Thyroid gland (tissue), 4 donors: ENCODE measurements around the gene SHISA9. TPM values are rescaled to one million over a fixed set of nuclear protein-coding genes. Genes with fewer than 3 reads are reported as not detected.

Experiments
- DNase-seq, 2 donors: peaks; one replicate each; pipeline ENCODE4 v3.0.0-alpha.2; 2019
- H3K27ac ChIP-seq, 3 donors: fragments of 200-600 bp; sonication (generic); 1 replicate in 2 of 3; 2 replicates in 1 of 3; pipeline ENCODE4 v1.5.1; 2016 to 2019; ENCODE audit warnings: mild to moderate bottlenecking in 1 of 3, moderate library complexity in 1 of 3
- H3K27me3 ChIP-seq: fragments of 200-600 bp; sonication (generic); one replicate; pipeline ENCODE4 v1.5.1; 2019
- H3K36me3 ChIP-seq, 2 donors: fragments of 200-600 bp; sonication (generic); one replicate each; pipeline ENCODE4 v1.5.1; 2016 to 2019
- H3K4me1 ChIP-seq, 2 donors: fragments of 200-600 bp; sonication (generic); one replicate each; pipeline ENCODE4 v1.5.1; 2017 to 2019
- H3K4me3 ChIP-seq, 3 donors: fragments of 200-600 bp; sonication (generic); replicated peaks in 1 of 3; 1 replicate in 2 of 3; 2 replicates in 1 of 3; pipeline ENCODE4 v1.5.1; 2016; ENCODE audit warnings: mild to moderate bottlenecking in 1 of 3
- H3K9me3 ChIP-seq: fragments of 200-600 bp; sonication (generic); one replicate; pipeline ENCODE4 v1.5.1; 2017
- CTCF ChIP-seq, 6 experiments: fragments of 200-600 bp in 3 of 6; fragments of 450-650 bp in 3 of 6; sonication (generic) in 3 of 6; IDR thresholded peaks; one replicate each; pipeline ENCODE4 v1.5.1; 2016 to 2019; ENCODE audit warnings: antibody characterized with exemption in 6 of 6, mild to moderate bottlenecking in 2 of 6, inconsistent platforms in 1 of 6, moderate library complexity in 1 of 6
- POLR2A ChIP-seq, 2 donors: fragments of 450-650 bp; IDR thresholded peaks; one replicate each; pipeline ENCODE4 v1.6.1; 2017; ENCODE audit warnings: antibody characterized with exemption in 2 of 2, mild to moderate bottlenecking in 2 of 2, moderate library complexity in 1 of 2
- whole genome bisulfite sequencing, 2 donors: methylation state at CpG; one replicate each; pipeline ENCODE4 v1.1.5; 2017; 5-methylcytosine and 5-hydroxymethylcytosine counted together
- intact Hi-C: fragments of 100-400 bp; cut with DNase I; formaldehyde crosslinking; loops from one replicate; pipeline ENCODE4 v1.15.1; 2023
- total RNA-seq, 4 donors: library from RNA; depleted of rRNA; stranded (reverse); fragments of >200 nt; gene quantifications; one replicate each; pipeline ENCODE4 v1.2.3, GENCODE V29; 2016

SHISA9 gene
- total RNA-seq, 4 donors from 2014 or later = 0.11 to 0.34 (median 0.28) TPM

GRCh38 chr16:13193721-13194120 is 292.3 kb downstream of the SHISA9 start:
- no peak for TF ChIP-seq POLR2A (IDR thresholded peaks at IDR 0.05)
- no peak for TF ChIP-seq CTCF (IDR thresholded peaks at IDR 0.05)
- H3K4me1 ChIP-seq = no peaks in the 10 kb centered on the region
- no peaks in the 10 kb centered on the region for H3K9me3 ChIP-seq
- H3K4me3 ChIP-seq = no peak overlapping the region
- intact Hi-C loops = no loop called here
- no peaks in the 10 kb centered on the region for H3K27me3 ChIP-seq
- no peak overlapping the region for H3K27ac ChIP-seq
- 83 to 90% methylated on average over 1 of the region's 1 CpG for WGBS, 2 donors
- H3K36me3 ChIP-seq = no peaks in the 10 kb centered on the region
- no peak for DNase-seq

DNA sequence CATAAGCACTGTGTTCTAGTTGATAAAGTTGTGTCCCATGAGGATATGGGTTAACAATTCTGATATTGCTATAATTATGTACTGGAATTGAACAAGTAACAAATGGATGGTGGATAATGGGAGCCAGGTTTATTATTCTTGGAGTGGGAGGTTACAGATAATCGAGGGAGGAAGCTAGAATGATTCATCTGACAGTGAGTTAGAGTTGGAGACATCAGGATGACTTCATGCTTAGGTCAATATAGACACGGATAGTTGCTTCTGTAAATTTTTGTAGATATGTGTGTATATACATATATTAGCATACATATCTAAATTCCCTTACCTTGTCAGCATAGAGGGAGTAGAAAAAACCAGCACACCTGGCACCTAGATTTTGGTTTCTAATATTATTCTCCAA is 293.4 kb downstream of the SHISA9 start:
- H3K9me3 ChIP-seq = no peaks in the 10 kb centered on the region
- DNase-seq = no peak
- H3K4me3 ChIP-seq = no peak overlapping the region
- no peaks in the 10 kb centered on the region for H3K4me1 ChIP-seq
- H3K36me3 ChIP-seq = no peaks in the 10 kb centered on the region
- WGBS, 2 donors = 73 to 82% methylated on average over 2 of the region's 2 CpGs
- intact Hi-C loops = no loop called here
- H3K27ac ChIP-seq = no peak overlapping the region
- H3K27me3 ChIP-seq = no peaks in the 10 kb centered on the region
- TF ChIP-seq POLR2A (IDR thresholded peaks at IDR 0.05) (no peak), CTCF (IDR thresholded peaks at IDR 0.05) (no peak)

DNA sequence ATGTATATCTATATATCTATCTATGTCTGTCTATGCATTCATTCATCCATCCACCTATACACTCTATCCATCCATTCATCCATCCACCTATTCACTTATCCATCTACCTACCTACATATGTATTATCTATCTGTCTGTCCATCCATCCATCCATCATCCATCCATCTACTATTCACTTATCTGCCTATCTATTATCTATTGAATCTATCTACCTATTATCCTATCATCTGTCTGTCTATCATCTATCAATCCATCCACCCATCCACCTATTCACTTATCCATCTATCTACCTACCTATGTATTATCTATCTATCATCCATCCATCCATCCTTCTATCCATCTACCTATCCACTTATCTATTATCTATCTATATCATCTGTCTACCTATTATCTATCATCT is 302.3 kb downstream of the SHISA9 start:
- no peak overlapping the region for H3K4me3 ChIP-seq
- no peaks in the 10 kb centered on the region for H3K9me3 ChIP-seq
- DNase-seq = no peak
- H3K27ac ChIP-seq = no peak overlapping the region
- intact Hi-C loops = no loop called here
- no peaks in the 10 kb centered on the region for H3K4me1 ChIP-seq
- TF ChIP-seq CTCF (IDR thresholded peaks at IDR 0.05) (no peak), POLR2A (IDR thresholded peaks at IDR 0.05) (no peak)
- no peaks in the 10 kb centered on the region for H3K27me3 ChIP-seq
- H3K36me3 ChIP-seq = no peaks in the 10 kb centered on the region

- intact Hi-C loops = no loop called here
- TF ChIP-seq POLR2A (IDR thresholded peaks at IDR 0.05) (no peak), CTCF (IDR thresholded peaks at IDR 0.05) (no peak)
- no peaks in the 10 kb centered on the region for H3K9me3 ChIP-seq
These were observed 304.0 kb downstream of the SHISA9 start for GRCh38 chr16:13205352-13205751.

DNA sequence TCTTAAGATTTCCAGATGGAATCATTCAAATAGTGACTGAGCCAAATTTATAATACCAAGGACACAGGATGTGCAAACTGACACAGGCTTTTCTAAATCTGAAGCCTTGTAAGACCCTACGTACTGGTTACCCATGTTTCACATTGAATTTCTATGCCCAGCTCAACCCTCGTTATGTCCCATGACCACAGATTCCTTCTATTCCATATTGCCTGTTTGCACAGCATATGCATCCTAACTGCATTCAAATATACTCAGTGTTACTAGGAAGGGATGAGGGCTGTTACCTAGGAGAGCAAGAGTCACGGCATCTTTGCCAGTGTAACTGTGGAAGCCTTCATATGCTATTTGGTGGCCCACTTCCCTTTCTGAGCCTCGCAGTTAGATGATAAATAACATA is 305.2 kb downstream of the SHISA9 start:
- no peak overlapping the region for H3K4me3 ChIP-seq
- no peaks in the 10 kb centered on the region for H3K36me3 ChIP-seq
- H3K9me3 ChIP-seq = no peaks in the 10 kb centered on the region
- no peaks in the 10 kb centered on the region for H3K4me1 ChIP-seq
- H3K27ac ChIP-seq = no peak overlapping the region
- no peak for DNase-seq
- intact Hi-C loops = no loop called here
- H3K27me3 ChIP-seq = no peaks in the 10 kb centered on the region
- TF ChIP-seq POLR2A (IDR thresholded peaks at IDR 0.05) = no peak
- no peak for TF ChIP-seq CTCF (IDR thresholded peaks at IDR 0.05)
- 77 to 78% methylated on average over 4 of the region's 4 CpGs for WGBS, 2 donors

More at GRCh38 chr16:13205352-13205751, 304.0 kb downstream of the SHISA9 start:
- DNase-seq = no peak
- H3K4me3 ChIP-seq = no peak overlapping the region
- H3K36me3 ChIP-seq = no peaks in the 10 kb centered on the region
- no peaks in the 10 kb centered on the region for H3K4me1 ChIP-seq
- no peaks in the 10 kb centered on the region for H3K27me3 ChIP-seq
- no peak overlapping the region for H3K27ac ChIP-seq
